Mucosa of rectum (tissue), 2 donors: ENCODE data around the gene SLC23A2.

Source experiments
- H3K27ac ChIP-seq, 2 donors: one replicate each; pipeline ENCODE4 v1.7.0; 2013; ENCODE audit warnings: inconsistent platforms in 2 of 2, low read depth in 2 of 2, low read length in 2 of 2
- H3K27me3 ChIP-seq, 2 donors: one replicate each; pipeline ENCODE4 v1.7.0; 2013; ENCODE audit warnings: low read length in 2 of 2; ENCODE audit not compliant: control insufficient read depth in 2 of 2, insufficient read depth in 2 of 2
- H3K36me3 ChIP-seq, 2 donors: one replicate each; pipeline ENCODE4 v1.7.0; 2013; ENCODE audit warnings: low read length in 2 of 2; ENCODE audit not compliant: control insufficient read depth in 2 of 2, insufficient read depth in 2 of 2
- H3K4me1 ChIP-seq, 2 donors: one replicate each; pipeline ENCODE4 v1.7.0; 2013; ENCODE audit warnings: low read length in 2 of 2, mild to moderate bottlenecking in 1 of 2; ENCODE audit not compliant: control insufficient read depth in 2 of 2, insufficient read depth in 2 of 2
- H3K4me3 ChIP-seq, 2 donors: one replicate each; pipeline ENCODE4 v1.7.0; 2013; ENCODE audit warnings: low read length in 2 of 2
- H3K9ac ChIP-seq, 2 donors: one replicate each; pipeline ENCODE4 v1.7.0; 2013; ENCODE audit warnings: low read length in 2 of 2, low read depth in 1 of 2, mild to moderate bottlenecking in 1 of 2
- H3K9me3 ChIP-seq, 2 donors: one replicate each; pipeline ENCODE4 v1.7.0; 2013; ENCODE audit warnings: low read length in 2 of 2; ENCODE audit not compliant: control insufficient read depth in 2 of 2
- donor health status: healthy.
- donor health status: Normal muscosa, but diverticular disease.

Gene SLC23A2

GRCh38 chr20:4894981-4895381, 106.3 kb downstream of the SLC23A2 start:
- Histone ChIP-seq H3K9me3 (no peaks in the 10 kb centered on the region), H3K9ac (no peak overlapping the region), H3K27me3 (no peaks in the 10 kb centered on the region), H3K36me3 (peaks cover 0 to 9% of the 10 kb centered on the region in 2 donors), H3K27ac (no peak overlapping the region), H3K4me3 (no peak overlapping the region), H3K4me1 (peaks cover 15 to 18% of the 10 kb centered on the region in 2 donors)

GRCh38 chr20:4894409-4894808, 106.9 kb downstream of the SLC23A2 start:
- Histone ChIP-seq H3K27ac (no peak overlapping the region), H3K27me3 (no peaks in the 10 kb centered on the region), H3K9me3 (no peaks in the 10 kb centered on the region), H3K9ac (no peak overlapping the region), H3K4me3 (no peak overlapping the region), H3K4me1 (peaks cover 15 to 18% of the 10 kb centered on the region in 2 donors), H3K36me3 (peaks cover 0 to 8% of the 10 kb centered on the region in 2 donors)

- H3K9me3 ChIP-seq, result no peaks in the 10 kb centered on the region
- H3K9ac ChIP-seq, result no peak overlapping the region
- H3K27ac ChIP-seq, result no peak overlapping the region
- peaks cover 0 to under 1% of the 10 kb centered on the region in 2 donors for H3K36me3 ChIP-seq
- H3K4me3 ChIP-seq, result no peak overlapping the region
- H3K4me1 ChIP-seq, result peaks cover 9 to 11% of the 10 kb centered on the region in 2 donors
- H3K27me3 ChIP-seq, result no peaks in the 10 kb centered on the region
Measured at GRCh38 chr20:4893709-4894108, 107.6 kb downstream of the SLC23A2 start.

GRCh38 chr20:4891997-4892396, 109.3 kb downstream of the SLC23A2 start:
- Histone ChIP-seq H3K9me3 (no peaks in the 10 kb centered on the region), H3K9ac (no peak overlapping the region), H3K36me3 (no peaks in the 10 kb centered on the region), H3K4me1 (peaks cover 0 to 4% of the 10 kb centered on the region in 2 donors), H3K27ac (no peak overlapping the region), H3K4me3 (no peak overlapping the region), H3K27me3 (no peaks in the 10 kb centered on the region)

- Histone ChIP-seq H3K9me3 (no peaks in the 10 kb centered on the region), H3K36me3 (no peaks in the 10 kb centered on the region), H3K4me3 (no peak overlapping the region), H3K9ac (no peak overlapping the region), H3K27ac (no peak overlapping the region), H3K4me1 (no peaks in the 10 kb centered on the region), H3K27me3 (no peaks in the 10 kb centered on the region)
Measured at GRCh38 chr20:4891190-4891763, 110.0 kb downstream of the SLC23A2 start.

- no peak overlapping the region for H3K4me3 ChIP-seq
- no peak overlapping the region for H3K9ac ChIP-seq
- no peaks in the 10 kb centered on the region for H3K9me3 ChIP-seq
- H3K4me1 ChIP-seq, result no peaks in the 10 kb centered on the region
- H3K27ac ChIP-seq, result no peak overlapping the region
- H3K27me3 ChIP-seq, result no peaks in the 10 kb centered on the region
- no peaks in the 10 kb centered on the region for H3K36me3 ChIP-seq
Measured at GRCh38 chr20:4889446-4889845, 111.9 kb downstream of the SLC23A2 start.

GRCh38 chr20:4887586-4887985, 113.7 kb downstream of the SLC23A2 start:
- Histone ChIP-seq H3K27ac (no peak overlapping the region), H3K9ac (no peak overlapping the region), H3K4me1 (no peaks in the 10 kb centered on the region), H3K36me3 (peaks cover 3 to 6% of the 10 kb centered on the region in 2 donors), H3K4me3 (no peak overlapping the region), H3K9me3 (no peaks in the 10 kb centered on the region), H3K27me3 (no peaks in the 10 kb centered on the region)

- no peaks in the 10 kb centered on the region for H3K27me3 ChIP-seq
- H3K9ac ChIP-seq, result no peak overlapping the region
- H3K4me3 ChIP-seq, result no peak overlapping the region
- H3K4me1 ChIP-seq, result no peaks in the 10 kb centered on the region
- peaks cover 3 to 6% of the 10 kb centered on the region in 2 donors for H3K36me3 ChIP-seq
- no peaks in the 10 kb centered on the region for H3K9me3 ChIP-seq
- no peak overlapping the region for H3K27ac ChIP-seq
Measured at GRCh38 chr20:4886771-4887527, 114.4 kb downstream of the SLC23A2 start.

GRCh38 chr20:4885877-4886276, 115.4 kb downstream of the SLC23A2 start:
- Histone ChIP-seq H3K36me3 (peaks cover 3 to 6% of the 10 kb centered on the region in 2 donors), H3K27ac (no peak overlapping the region), H3K27me3 (no peaks in the 10 kb centered on the region), H3K9me3 (no peaks in the 10 kb centered on the region), H3K9ac (no peak overlapping the region), H3K4me1 (no peaks in the 10 kb centered on the region), H3K4me3 (no peak overlapping the region)

- Histone ChIP-seq H3K36me3 (peaks cover 3 to 6% of the 10 kb centered on the region in 2 donors), H3K9me3 (no peaks in the 10 kb centered on the region), H3K9ac (no peak overlapping the region), H3K4me1 (no peaks in the 10 kb centered on the region), H3K27me3 (no peaks in the 10 kb centered on the region), H3K27ac (no peak overlapping the region), H3K4me3 (no peak overlapping the region)
Measured at GRCh38 chr20:4883546-4883945, 117.8 kb downstream of the SLC23A2 start.
